ENCODE data around the gene CCNC. TPM values are rescaled to one million over a fixed set of nuclear protein-coding genes. Genes with fewer than 3 reads are reported as not detected.

The CCNC gene
- polyA plus RNA-seq, 1 donor from 2014 or later, result 111 TPM

DNA sequence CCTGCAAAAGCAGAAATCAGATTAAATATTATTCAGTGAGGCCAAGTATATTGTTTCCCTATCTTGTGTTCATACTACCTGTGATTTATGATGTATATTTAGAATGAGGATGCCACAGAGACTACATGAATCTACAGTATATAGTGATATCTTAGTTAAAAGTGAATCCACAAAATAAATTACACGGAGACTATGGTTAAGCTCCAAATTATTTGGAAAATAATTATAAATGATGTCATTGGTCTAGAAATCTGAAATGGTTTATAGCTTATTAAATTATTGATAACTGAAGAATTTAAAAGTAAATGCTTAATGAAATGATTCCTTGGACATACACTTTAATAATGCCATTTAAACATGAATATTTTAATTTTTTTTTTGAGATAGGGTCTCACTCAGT, 49.0 kb downstream of the CCNC start:
- H3K9me2 ChIP-seq (ENCODE audit: insufficient read depth, low read length), result no peaks in the 10 kb centered on the region
- H4K20me1 ChIP-seq (ENCODE audit: insufficient read depth), result no peaks in the 10 kb centered on the region

DNA sequence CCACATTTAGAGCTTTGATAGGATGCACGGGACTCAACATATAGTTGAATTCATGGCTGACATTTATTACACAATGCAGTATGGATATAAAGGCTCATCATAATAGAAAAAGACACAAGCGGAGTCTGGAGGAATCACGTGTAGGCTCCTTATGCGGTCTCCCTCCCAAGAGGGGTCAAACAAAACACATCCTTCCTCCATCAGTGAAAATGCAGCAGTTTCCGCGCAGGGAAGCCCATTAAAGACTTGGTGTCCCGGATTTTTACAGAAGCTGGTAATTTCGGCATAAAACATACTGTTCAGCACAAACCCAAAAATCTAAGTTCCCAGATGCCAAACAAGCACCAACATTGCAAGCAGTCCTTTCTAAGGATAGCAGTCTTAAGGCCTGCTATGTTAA, 54.4 kb downstream of the CCNC start:
- Histone ChIP-seq H3K27ac (ENCODE audit: low read length) (no peak overlapping the region), H3K4me3 (ENCODE audit: low read length) (peak overlapping the region; percentile 95), H2AFZ (ENCODE audit: low read depth, low read length) (no peak overlapping the region), H3F3A (ENCODE audit: insufficient read depth, low read length, poor library complexity, severe bottlenecking) (no peaks in the 10 kb centered on the region), H3K79me2 (replicated peaks; ENCODE audit: insufficient read depth, low read length) (no peaks in the 10 kb centered on the region), H3K4me2 (ENCODE audit: low read length) (peak overlapping the region; percentile 83), H3K9me3 (ENCODE audit: low read length) (no peaks in the 10 kb centered on the region), H3K27me3 (ENCODE audit: insufficient read depth, low read depth, low read length) (peaks cover 5% of the 10 kb centered on the region), H3K9ac (ENCODE audit: low read length) (peak overlapping the region; percentile 71), H3K36me3 (ENCODE audit: insufficient read depth, low read length) (no peaks in the 10 kb centered on the region), H3K9me2 (ENCODE audit: insufficient read depth, low read length) (no peaks in the 10 kb centered on the region), H4K20me1 (ENCODE audit: insufficient read depth) (no peaks in the 10 kb centered on the region)
- TF ChIP-seq EZH2 (IDR thresholded peaks at IDR 0.05; ENCODE audit: borderline replicate concordance, insufficient read depth, low read length, poor library complexity, severe bottlenecking), result no peak
- TF ChIP-seq, protein P1, sequence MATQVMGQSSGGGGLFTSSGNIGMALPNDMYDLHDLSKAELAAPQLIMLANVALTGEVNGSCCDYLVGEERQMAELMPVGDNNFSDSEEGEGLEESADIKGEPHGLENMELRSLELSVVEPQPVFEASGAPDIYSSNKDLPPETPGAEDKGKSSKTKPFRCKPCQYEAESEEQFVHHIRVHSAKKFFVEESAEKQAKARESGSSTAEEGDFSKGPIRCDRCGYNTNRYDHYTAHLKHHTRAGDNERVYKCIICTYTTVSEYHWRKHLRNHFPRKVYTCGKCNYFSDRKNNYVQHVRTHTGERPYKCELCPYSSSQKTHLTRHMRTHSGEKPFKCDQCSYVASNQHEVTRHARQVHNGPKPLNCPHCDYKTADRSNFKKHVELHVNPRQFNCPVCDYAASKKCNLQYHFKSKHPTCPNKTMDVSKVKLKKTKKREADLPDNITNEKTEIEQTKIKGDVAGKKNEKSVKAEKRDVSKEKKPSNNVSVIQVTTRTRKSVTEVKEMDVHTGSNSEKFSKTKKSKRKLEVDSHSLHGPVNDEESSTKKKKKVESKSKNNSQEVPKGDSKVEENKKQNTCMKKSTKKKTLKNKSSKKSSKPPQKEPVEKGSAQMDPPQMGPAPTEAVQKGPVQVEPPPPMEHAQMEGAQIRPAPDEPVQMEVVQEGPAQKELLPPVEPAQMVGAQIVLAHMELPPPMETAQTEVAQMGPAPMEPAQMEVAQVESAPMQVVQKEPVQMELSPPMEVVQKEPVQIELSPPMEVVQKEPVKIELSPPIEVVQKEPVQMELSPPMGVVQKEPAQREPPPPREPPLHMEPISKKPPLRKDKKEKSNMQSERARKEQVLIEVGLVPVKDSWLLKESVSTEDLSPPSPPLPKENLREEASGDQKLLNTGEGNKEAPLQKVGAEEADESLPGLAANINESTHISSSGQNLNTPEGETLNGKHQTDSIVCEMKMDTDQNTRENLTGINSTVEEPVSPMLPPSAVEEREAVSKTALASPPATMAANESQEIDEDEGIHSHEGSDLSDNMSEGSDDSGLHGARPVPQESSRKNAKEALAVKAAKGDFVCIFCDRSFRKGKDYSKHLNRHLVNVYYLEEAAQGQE (IDR thresholded peaks at IDR 0.05; ENCODE audit: borderline replicate concordance), result no peak
- TF ChIP-seq MXI1 (conservative IDR thresholded peaks at IDR 0.05; ENCODE audit: poor library complexity, severe bottlenecking), result no peak

More for the DNA sequence above, 49.0 kb downstream of the CCNC start:
- H3K9ac ChIP-seq (ENCODE audit: low read length), result no peak overlapping the region
- no peaks in the 10 kb centered on the region for H3K9me3 ChIP-seq (ENCODE audit: low read length)
- H3K36me3 ChIP-seq (ENCODE audit: insufficient read depth, low read length), result no peaks in the 10 kb centered on the region
- H3K4me3 ChIP-seq (ENCODE audit: low read length), result no peak overlapping the region
- H3K27me3 ChIP-seq (ENCODE audit: insufficient read depth, low read depth, low read length), result no peaks in the 10 kb centered on the region
- H3K79me2 ChIP-seq (replicated peaks; ENCODE audit: insufficient read depth, low read length), result no peaks in the 10 kb centered on the region
- H3K27ac ChIP-seq (ENCODE audit: low read length), result no peak overlapping the region
- no peak overlapping the region for H2AFZ ChIP-seq (ENCODE audit: low read depth, low read length)
- TF ChIP-seq POLR2AphosphoS5 (IDR thresholded peaks at IDR 0.05) (no peak), SMC3 (conservative IDR thresholded peaks at IDR 0.05; ENCODE audit: poor library complexity) (no peak), EP300 (conservative IDR thresholded peaks at IDR 0.05; ENCODE audit: poor library complexity, severe bottlenecking) (no peak), TAF1 (IDR thresholded peaks at IDR 0.05; ENCODE audit: low read depth) (no peak), RAD21 (conservative IDR thresholded peaks at IDR 0.05) (no peak), MXI1 (conservative IDR thresholded peaks at IDR 0.05; ENCODE audit: poor library complexity, severe bottlenecking) (no peak)
- TF ChIP-seq, protein P2, sequence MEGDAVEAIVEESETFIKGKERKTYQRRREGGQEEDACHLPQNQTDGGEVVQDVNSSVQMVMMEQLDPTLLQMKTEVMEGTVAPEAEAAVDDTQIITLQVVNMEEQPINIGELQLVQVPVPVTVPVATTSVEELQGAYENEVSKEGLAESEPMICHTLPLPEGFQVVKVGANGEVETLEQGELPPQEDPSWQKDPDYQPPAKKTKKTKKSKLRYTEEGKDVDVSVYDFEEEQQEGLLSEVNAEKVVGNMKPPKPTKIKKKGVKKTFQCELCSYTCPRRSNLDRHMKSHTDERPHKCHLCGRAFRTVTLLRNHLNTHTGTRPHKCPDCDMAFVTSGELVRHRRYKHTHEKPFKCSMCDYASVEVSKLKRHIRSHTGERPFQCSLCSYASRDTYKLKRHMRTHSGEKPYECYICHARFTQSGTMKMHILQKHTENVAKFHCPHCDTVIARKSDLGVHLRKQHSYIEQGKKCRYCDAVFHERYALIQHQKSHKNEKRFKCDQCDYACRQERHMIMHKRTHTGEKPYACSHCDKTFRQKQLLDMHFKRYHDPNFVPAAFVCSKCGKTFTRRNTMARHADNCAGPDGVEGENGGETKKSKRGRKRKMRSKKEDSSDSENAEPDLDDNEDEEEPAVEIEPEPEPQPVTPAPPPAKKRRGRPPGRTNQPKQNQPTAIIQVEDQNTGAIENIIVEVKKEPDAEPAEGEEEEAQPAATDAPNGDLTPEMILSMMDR (IDR thresholded peaks at IDR 0.05; ENCODE audit: poor library complexity, severe bottlenecking), result no peak
- peaks cover 6% of the 10 kb centered on the region for H3F3A ChIP-seq (ENCODE audit: insufficient read depth, low read length, poor library complexity, severe bottlenecking)
- H3K4me2 ChIP-seq (ENCODE audit: low read length), result no peak overlapping the region

DNA sequence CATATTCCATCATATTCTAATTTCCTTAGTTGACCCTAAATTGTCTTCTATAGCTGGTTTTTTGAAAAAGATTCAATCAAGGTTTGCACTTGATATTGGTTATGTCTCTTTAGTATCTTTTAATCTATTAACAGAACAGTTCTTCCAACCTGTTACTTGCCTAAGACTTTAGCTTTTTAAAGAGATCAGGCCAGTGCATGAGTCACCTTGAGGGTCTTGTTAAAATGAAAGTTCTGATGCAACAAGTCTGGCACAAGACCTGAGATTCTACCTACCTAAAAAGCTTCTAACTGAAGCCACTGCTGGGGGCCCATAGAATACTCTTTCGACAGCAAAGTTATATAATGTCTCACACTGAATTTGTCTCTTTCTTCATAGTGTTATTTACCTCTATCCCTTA, 56.4 kb downstream of the CCNC start:
- Histone ChIP-seq H3K27me3 (ENCODE audit: insufficient read depth, low read depth, low read length) (peaks cover 5% of the 10 kb centered on the region), H3K36me3 (ENCODE audit: insufficient read depth, low read length) (no peaks in the 10 kb centered on the region), H4K20me1 (ENCODE audit: insufficient read depth) (no peaks in the 10 kb centered on the region), H3K9me3 (ENCODE audit: low read length) (no peaks in the 10 kb centered on the region), H3K79me2 (replicated peaks; ENCODE audit: insufficient read depth, low read length) (no peaks in the 10 kb centered on the region), H2AFZ (ENCODE audit: low read depth, low read length) (no peak overlapping the region), H3K9ac (ENCODE audit: low read length) (no peak overlapping the region), H3K4me3 (ENCODE audit: low read length) (no peak overlapping the region), H3F3A (ENCODE audit: insufficient read depth, low read length, poor library complexity, severe bottlenecking) (no peaks in the 10 kb centered on the region), H3K4me2 (ENCODE audit: low read length) (no peak overlapping the region), H3K27ac (ENCODE audit: low read length) (no peak overlapping the region), H3K9me2 (ENCODE audit: insufficient read depth, low read length) (no peaks in the 10 kb centered on the region)
- TF ChIP-seq, protein P1 (IDR thresholded peaks at IDR 0.05; ENCODE audit: borderline replicate concordance), result no peak
- no peak for TF ChIP-seq EZH2 (IDR thresholded peaks at IDR 0.05; ENCODE audit: borderline replicate concordance, insufficient read depth, low read length, poor library complexity, severe bottlenecking)
- no peak for TF ChIP-seq TAF1 (IDR thresholded peaks at IDR 0.05; ENCODE audit: low read depth)

All from neural cell (in vitro differentiated cells).